H1 (cell line): ENCODE results near the gene KCNAB2. TPM values are rescaled to one million over a fixed set of nuclear protein-coding genes. Genes with fewer than 3 reads are reported as not detected.

ENCODE experiments used
- CEBPB ChIP-seq: IDR thresholded peaks from 2 replicates; pipeline ENCODE4 v1.6.1; 2012; ENCODE audit warnings: low read depth, low read length
- CREB1 ChIP-seq: IDR thresholded peaks from 2 replicates; pipeline ENCODE4 v1.6.1; 2012; ENCODE audit warnings: inconsistent platforms
- GTF2F1 ChIP-seq: IDR thresholded peaks from 2 replicates; pipeline ENCODE4 v1.6.1; 2012; ENCODE audit warnings: low read depth, low read length, improper control_type of control experiment, borderline replicate concordance
- KDM4A ChIP-seq: IDR thresholded peaks from one replicate; pipeline ENCODE4 v1.7.1; 2012; ENCODE audit warnings: low read depth, mild to moderate bottlenecking, moderate library complexity, low read length, inconsistent platforms; ENCODE audit not compliant: severe bottlenecking
- MAX ChIP-seq: IDR thresholded peaks from 2 replicates; pipeline ENCODE4 v1.6.1; 2012; ENCODE audit warnings: inconsistent platforms
- TCF12 ChIP-seq: IDR thresholded peaks from 2 replicates; pipeline ENCODE4 v1.6.1; 2011; ENCODE audit warnings: low read depth, mild to moderate bottlenecking, low read length
- USF2 ChIP-seq: IDR thresholded peaks from 2 replicates; pipeline ENCODE4 v1.6.1; 2011; ENCODE audit warnings: low read length, improper control_type of control experiment
- polyA plus RNA-seq, 7 experiments: library from polyadenylated mRNA; depleted of rRNA in 3 of 7; stranded (reverse) in 5 of 7; unstranded in 2 of 7; fragments of >200 nt in 5 of 7; fragments of 200-250 nt in 2 of 7; gene quantifications; 1 replicate in 5 of 7; 2 replicates in 1 of 7; 4 replicates in 1 of 7; pipeline versions ENCODE4 v1.2.1 to v1.2.3, GENCODE V29; 2011 to 2013; ENCODE audit warnings: missing spikeins in 2 of 7, mixed read lengths in 2 of 7
- total RNA-seq: library from RNA; stranded (reverse); fragmentation: NEBNext Ultra II Directional; extraction: Animal tissue kit (Norgen Biotek cat#: 25700); gene quantifications from 2 replicates; pipeline ENCODE4 v1.2.1, GENCODE V29; 2021

Gene KCNAB2
- total and polyA plus RNA-seq, 2 of the 8 experiments (the other 6 are each of a cell fraction or from before 2014, with no cell fraction given), result 4.5 to 7.0 TPM

GRCh38 chr1:6141592-6141991 lies 95.9 kb downstream of the KCNAB2 start (continued):
- peak; percentile 85 for TF ChIP-seq MAX
- TF ChIP-seq GTF2F1, result no peak
- TF ChIP-seq CREB1, result no peak
- TF ChIP-seq USF2, result peak; percentile 34; the same call in 1 of the 2 replicates
- TF ChIP-seq KDM4A, result no peak
- no peak for TF ChIP-seq TCF12
- no peak for TF ChIP-seq CEBPB
